ENCODE results near the gene ACSL6.

The ACSL6 gene

DNA sequence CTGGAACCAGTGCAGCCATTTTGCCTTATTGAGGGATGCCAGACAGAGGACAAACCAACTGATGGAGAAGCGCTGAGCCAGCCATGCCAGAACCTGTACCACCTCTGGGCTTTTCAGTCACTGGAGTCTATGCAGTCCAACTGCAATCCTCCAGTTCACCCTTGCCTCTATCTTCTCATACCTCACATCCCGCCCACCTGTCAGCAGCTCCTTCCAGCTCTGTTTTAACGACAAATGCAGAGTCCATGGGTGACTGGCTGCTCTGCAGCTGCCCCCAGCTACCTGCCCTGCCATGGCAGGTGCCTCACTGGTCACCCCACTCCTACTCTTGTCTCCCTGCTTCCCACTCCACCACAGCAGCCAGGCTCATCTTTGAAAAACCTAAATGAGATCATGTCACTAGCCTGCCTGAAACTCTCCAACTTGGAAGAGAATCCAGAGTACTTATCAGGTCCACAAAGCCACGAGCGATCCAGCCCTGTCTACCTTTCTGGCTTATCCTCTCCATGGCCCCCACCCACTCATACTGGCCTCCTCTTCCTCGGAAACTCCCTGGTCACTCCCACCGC lies 14.0 kb upstream of the ACSL6 start:
- Histone ChIP-seq H3K9ac (ENCODE audit: low read depth, low read length, poor library complexity, severe bottlenecking) (no peak overlapping the region), H2AFZ (ENCODE audit: low read length) (no peak overlapping the region), H3K36me3 (ENCODE audit: insufficient read depth, low read length) (no peaks in the 10 kb centered on the region), H3K9me3 (ENCODE audit: insufficient read depth, low read depth, low read length) (no peaks in the 10 kb centered on the region), H4K20me1 (ENCODE audit: insufficient read depth, low read length, poor library complexity, severe bottlenecking) (no peaks in the 10 kb centered on the region), H3K4me1 (ENCODE audit: insufficient read depth, low read length, poor library complexity, severe bottlenecking) (no peaks in the 10 kb centered on the region), H3K27me3 (ENCODE audit: insufficient read depth, low read length, poor library complexity, severe bottlenecking) (no peaks in the 10 kb centered on the region), H3K4me2 (ENCODE audit: low read depth, low read length, poor library complexity, severe bottlenecking) (no peak overlapping the region), H3K79me2 (ENCODE audit: insufficient read depth, low read length) (no peaks in the 10 kb centered on the region), H3K4me3 (ENCODE audit: low read length, poor library complexity, severe bottlenecking) (no peak overlapping the region), H3K9me2 (replicated peaks; ENCODE audit: low read depth, low read length) (no peaks in the 10 kb centered on the region), H3F3A (ENCODE audit: low read depth) (no peaks in the 10 kb centered on the region)
- TF ChIP-seq EZH2phosphoT487 (IDR thresholded peaks at IDR 0.05; ENCODE audit: borderline replicate concordance) (no peak), CTCF (conservative IDR thresholded peaks at IDR 0.05; ENCODE audit: low read length) (no peak)

GRCh38 chr5:132024789-132025402 lies 13.4 kb upstream of the ACSL6 start:
- no peak for TF ChIP-seq EZH2phosphoT487 (IDR thresholded peaks at IDR 0.05; ENCODE audit: borderline replicate concordance)
- TF ChIP-seq CTCF (conservative IDR thresholded peaks at IDR 0.05; ENCODE audit: low read length): no peak
- Histone ChIP-seq H3F3A (ENCODE audit: low read depth) (no peaks in the 10 kb centered on the region), H2AFZ (ENCODE audit: low read length) (no peak overlapping the region), H3K9ac (ENCODE audit: low read depth, low read length, poor library complexity, severe bottlenecking) (no peak overlapping the region), H3K9me2 (replicated peaks; ENCODE audit: low read depth, low read length) (no peaks in the 10 kb centered on the region), H3K79me2 (ENCODE audit: insufficient read depth, low read length) (no peaks in the 10 kb centered on the region), H3K27me3 (ENCODE audit: insufficient read depth, low read length, poor library complexity, severe bottlenecking) (no peaks in the 10 kb centered on the region), H3K36me3 (ENCODE audit: insufficient read depth, low read length) (no peaks in the 10 kb centered on the region), H3K9me3 (ENCODE audit: insufficient read depth, low read depth, low read length) (no peaks in the 10 kb centered on the region), H3K4me1 (ENCODE audit: insufficient read depth, low read length, poor library complexity, severe bottlenecking) (no peaks in the 10 kb centered on the region), H4K20me1 (ENCODE audit: insufficient read depth, low read length, poor library complexity, severe bottlenecking) (no peaks in the 10 kb centered on the region), H3K4me2 (ENCODE audit: low read depth, low read length, poor library complexity, severe bottlenecking) (no peak overlapping the region), H3K4me3 (ENCODE audit: low read length, poor library complexity, severe bottlenecking) (no peak overlapping the region)

GRCh38 chr5:132024117-132024435 lies 12.6 kb upstream of the ACSL6 start:
- H3F3A ChIP-seq (ENCODE audit: low read depth): no peaks in the 10 kb centered on the region
- no peaks in the 10 kb centered on the region for H3K36me3 ChIP-seq (ENCODE audit: insufficient read depth, low read length)
- H3K9ac ChIP-seq (ENCODE audit: low read depth, low read length, poor library complexity, severe bottlenecking): no peak overlapping the region
- H3K4me3 ChIP-seq (ENCODE audit: low read length, poor library complexity, severe bottlenecking): no peak overlapping the region
- no peaks in the 10 kb centered on the region for H4K20me1 ChIP-seq (ENCODE audit: insufficient read depth, low read length, poor library complexity, severe bottlenecking)
- H3K9me3 ChIP-seq (ENCODE audit: insufficient read depth, low read depth, low read length): no peaks in the 10 kb centered on the region
- no peaks in the 10 kb centered on the region for H3K27me3 ChIP-seq (ENCODE audit: insufficient read depth, low read length, poor library complexity, severe bottlenecking)
- no peak overlapping the region for H2AFZ ChIP-seq (ENCODE audit: low read length)
- TF ChIP-seq CTCF (conservative IDR thresholded peaks at IDR 0.05; ENCODE audit: low read length) (no peak), EZH2phosphoT487 (IDR thresholded peaks at IDR 0.05; ENCODE audit: borderline replicate concordance) (no peak)
- no peaks in the 10 kb centered on the region for H3K9me2 ChIP-seq (replicated peaks; ENCODE audit: low read depth, low read length)
- no peak overlapping the region for H3K4me2 ChIP-seq (ENCODE audit: low read depth, low read length, poor library complexity, severe bottlenecking)
- H3K4me1 ChIP-seq (ENCODE audit: insufficient read depth, low read length, poor library complexity, severe bottlenecking): no peaks in the 10 kb centered on the region
- no peaks in the 10 kb centered on the region for H3K79me2 ChIP-seq (ENCODE audit: insufficient read depth, low read length)

Data from Loucy (cell line).